SK-N-SH treated with all-trans-retinoic acid at 6 μM for 48 hours (cell line): Measurements from ENCODE around the gene CROT.

ENCODE experiments used
- CREB5 ChIP-seq: fragments of 250-450 bp; sonication (Bioruptor Pico); IDR thresholded peaks from 2 replicates; pipeline ENCODE4 v1.5.1; 2020; ENCODE audit warnings: low read depth, mild to moderate bottlenecking, moderate library complexity
- PPARA ChIP-seq: fragments of 250-450 bp; sonication (Bioruptor Pico); IDR thresholded peaks from 2 replicates; pipeline ENCODE4 v1.5.0; 2020; ENCODE audit warnings: mild to moderate bottlenecking, borderline replicate concordance
- TCF4 ChIP-seq: fragments of 250-450 bp; sonication (Bioruptor Pico); IDR thresholded peaks from 2 replicates; pipeline ENCODE4 v1.8.0; 2021; ENCODE audit warnings: mild to moderate bottlenecking, moderate library complexity, borderline replicate concordance

DNA sequence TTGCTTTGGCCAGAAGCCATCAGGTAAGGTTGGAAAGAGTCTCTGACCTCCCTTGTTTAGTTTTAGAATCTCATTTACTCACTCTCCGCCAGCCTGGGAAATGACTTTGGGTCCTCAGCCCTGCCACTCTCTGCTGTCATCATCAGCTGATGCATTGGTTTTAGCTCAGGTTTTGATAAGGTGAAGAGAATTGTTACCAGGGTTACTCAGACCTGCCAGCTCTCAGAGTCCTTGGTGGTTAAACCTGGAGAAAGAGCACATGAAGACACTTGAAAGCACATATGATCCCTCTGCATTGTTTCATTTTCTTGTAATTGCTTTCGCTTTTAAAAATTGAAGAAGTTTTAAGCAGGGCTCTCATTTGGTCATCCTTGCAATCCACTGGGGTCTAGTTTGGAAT is 4.0 kb upstream of the CROT start:
- TF ChIP-seq PPARA (no peak), CREB5 (no peak), TCF4 (CRISPR knock-in tag) (no peak)
